Measurements from ENCODE around the gene OLAH. TPM values are rescaled to one million over a fixed set of nuclear protein-coding genes. Genes with fewer than 3 reads are reported as not detected.

The OLAH gene
- total RNA-seq, 4 donors from 2014 or later = 2.2 TPM; not detected in 3

- Histone ChIP-seq H3K4me3 (no peak overlapping the region), H3K4me1 (no peaks in the 10 kb centered on the region), H3K27me3 (no peaks in the 10 kb centered on the region), H3K27ac (no peak overlapping the region), H3K9me3 (no peaks in the 10 kb centered on the region), H3K36me3 (no peaks in the 10 kb centered on the region)
- TF ChIP-seq POLR2A (IDR thresholded peaks at IDR 0.05) (no peak), CTCF (IDR thresholded peaks at IDR 0.05) (no peak)
- intact Hi-C loops (cut with DNase I; ENCODE audit: low total_unique reads) = no loop called here
- DNase-seq = no peak
These were observed 16.2 kb downstream of the OLAH start for GRCh38 chr10:15059914-15060313.

- H3K4me1 ChIP-seq = no peaks in the 10 kb centered on the region
- no peak overlapping the region for H3K4me3 ChIP-seq
- DNase-seq = no peak
- H3K36me3 ChIP-seq = no peaks in the 10 kb centered on the region
- no peak overlapping the region for H3K27ac ChIP-seq
- H3K27me3 ChIP-seq = no peaks in the 10 kb centered on the region
- peaks cover 0 to 5% of the 10 kb centered on the region in 2 donors for H3K9me3 ChIP-seq
- TF ChIP-seq POLR2A (IDR thresholded peaks at IDR 0.05) (no peak), CTCF (IDR thresholded peaks at IDR 0.05) (no peak)
- intact Hi-C loops (cut with DNase I; ENCODE audit: low total_unique reads) = no loop called here
These were observed 16.9 kb downstream of the OLAH start for GRCh38 chr10:15060638-15061037.

GRCh38 chr10:15067154-15067553 is 23.4 kb downstream of the OLAH start:
- no peak for DNase-seq
- TF ChIP-seq CTCF (IDR thresholded peaks at IDR 0.05) = no peak
- TF ChIP-seq POLR2A (IDR thresholded peaks at IDR 0.05) = no peak
- Histone ChIP-seq H3K27me3 (no peaks in the 10 kb centered on the region), H3K4me1 (no peaks in the 10 kb centered on the region), H3K4me3 (no peak overlapping the region), H3K36me3 (no peaks in the 10 kb centered on the region), H3K27ac (no peak overlapping the region), H3K9me3 (peaks cover 0 to 5% of the 10 kb centered on the region in 2 donors)
- intact Hi-C loops (cut with DNase I; ENCODE audit: low total_unique reads) = no loop called here

- H3K9me3 ChIP-seq = peaks cover 0 to 5% of the 10 kb centered on the region in 2 donors
- no peak overlapping the region for H3K27ac ChIP-seq
- H3K27me3 ChIP-seq = no peaks in the 10 kb centered on the region
- H3K36me3 ChIP-seq = no peaks in the 10 kb centered on the region
- no peak overlapping the region for H3K4me3 ChIP-seq
- no peak for TF ChIP-seq POLR2A (IDR thresholded peaks at IDR 0.05)
- no peak for TF ChIP-seq CTCF (IDR thresholded peaks at IDR 0.05)
- H3K4me1 ChIP-seq = no peaks in the 10 kb centered on the region
- DNase-seq = no peak
- intact Hi-C loops (cut with DNase I; ENCODE audit: low total_unique reads) = no loop called here
These were observed 25.1 kb downstream of the OLAH start for GRCh38 chr10:15068802-15069201.

GRCh38 chr10:15069230-15069629 is 25.5 kb downstream of the OLAH start:
- intact Hi-C loops (cut with DNase I; ENCODE audit: low total_unique reads) = no loop called here
- no peak overlapping the region for H3K4me3 ChIP-seq

More at GRCh38 chr10:15069230-15069629, 25.5 kb downstream of the OLAH start:
- Histone ChIP-seq H3K36me3 (no peaks in the 10 kb centered on the region), H3K4me1 (no peaks in the 10 kb centered on the region), H3K9me3 (peaks cover 0 to 5% of the 10 kb centered on the region in 2 donors), H3K27me3 (no peaks in the 10 kb centered on the region), H3K27ac (no peak overlapping the region)
- TF ChIP-seq POLR2A (IDR thresholded peaks at IDR 0.05) (no peak), CTCF (IDR thresholded peaks at IDR 0.05) (no peak)
- no peak for DNase-seq
